CD4-positive, alpha-beta T cell treated with Interleukin-4 for 4 hours (primary cell): ENCODE results near the gene RNASE8.

ENCODE experiments used
- DNase-seq: peaks from one replicate; pipeline ENCODE4 v3.0.0-alpha.2; 2020

The RNASE8 gene

DNA sequence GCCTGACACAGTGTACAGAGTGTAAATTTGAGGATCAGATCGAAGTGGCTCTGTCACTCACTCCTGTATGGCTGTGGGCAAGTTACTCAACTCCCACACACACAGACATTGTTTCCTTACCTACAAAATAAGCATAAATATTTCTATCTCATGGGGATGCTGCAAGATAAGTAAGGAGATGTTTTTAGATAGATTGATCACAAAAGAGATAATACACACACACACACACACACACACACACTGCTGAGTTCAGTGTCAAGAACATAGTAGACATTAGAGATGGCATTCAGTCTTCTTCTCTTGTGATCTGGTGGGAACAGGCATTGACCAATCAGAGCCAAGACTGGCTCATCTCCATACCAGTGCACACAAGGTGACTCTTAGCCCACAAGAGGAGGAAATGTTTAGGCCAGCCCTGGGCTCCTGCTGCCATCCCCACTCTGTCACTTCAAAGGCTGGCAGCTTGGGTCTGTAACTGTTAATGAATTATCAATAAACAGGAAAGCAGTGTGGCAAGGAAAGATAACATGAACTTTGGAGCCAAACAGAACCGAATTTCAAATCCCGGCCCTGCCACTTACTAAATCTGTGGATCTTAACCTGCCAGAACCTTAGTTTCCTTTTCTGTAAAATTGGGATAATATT is 3.4 kb upstream of the RNASE8 start:
- no peak for DNase-seq

DNA sequence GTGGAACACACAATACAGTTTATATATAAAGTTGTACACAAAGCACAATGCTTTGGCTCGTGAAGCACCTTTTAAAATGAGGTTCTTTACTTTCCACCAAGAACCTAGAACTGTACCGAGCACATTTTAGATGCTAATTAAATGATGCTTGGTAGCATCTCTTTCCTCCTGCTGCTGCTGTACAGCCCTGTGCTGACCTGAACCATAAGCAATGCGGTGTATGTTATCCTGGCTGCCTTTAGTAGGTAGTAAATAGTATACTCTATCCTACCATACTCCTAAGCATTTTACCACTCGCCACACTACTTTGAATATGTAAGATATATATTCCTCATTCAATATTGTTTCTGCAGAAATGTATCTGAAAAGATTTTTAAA is 2.9 kb upstream of the RNASE8 start:
- DNase-seq = no peak

DNA sequence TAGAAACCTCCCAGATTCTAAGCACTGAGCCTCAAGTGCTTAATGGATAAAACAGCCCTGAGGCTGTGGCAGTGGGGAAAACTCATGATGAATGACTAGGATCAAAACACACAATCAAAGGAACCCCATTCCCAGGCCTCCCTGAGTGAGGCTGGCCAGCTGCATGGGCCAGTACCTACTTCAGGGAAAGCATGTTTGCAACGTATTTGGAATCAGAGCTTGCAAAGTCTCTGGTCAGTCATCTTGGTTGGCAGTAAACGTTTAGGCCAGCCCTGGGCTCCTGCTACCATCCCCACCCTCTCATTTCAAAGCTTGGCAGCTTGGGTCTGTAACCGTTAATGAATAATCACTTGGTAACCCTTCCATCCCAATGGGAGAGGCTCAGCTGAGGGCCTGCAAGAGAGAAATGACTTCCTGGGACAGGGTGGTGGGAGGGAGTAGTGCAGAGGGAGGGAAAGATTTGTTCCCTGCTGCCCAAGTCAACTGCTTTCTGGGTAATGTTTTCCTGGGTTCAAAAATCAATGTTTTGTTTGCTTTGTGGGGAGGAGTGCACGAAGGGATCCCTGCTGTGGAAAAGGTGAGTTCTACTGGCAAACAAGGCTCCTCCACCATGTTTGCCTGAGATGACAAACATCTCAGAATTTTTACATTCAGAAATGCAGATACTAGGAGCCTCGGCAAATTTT is 2.0 kb upstream of the RNASE8 start:
- DNase-seq = no peak

- no peak for DNase-seq
Observed at GRCh38 chr14:21056520-21057163, 980 bp upstream of the RNASE8 start.

DNA sequence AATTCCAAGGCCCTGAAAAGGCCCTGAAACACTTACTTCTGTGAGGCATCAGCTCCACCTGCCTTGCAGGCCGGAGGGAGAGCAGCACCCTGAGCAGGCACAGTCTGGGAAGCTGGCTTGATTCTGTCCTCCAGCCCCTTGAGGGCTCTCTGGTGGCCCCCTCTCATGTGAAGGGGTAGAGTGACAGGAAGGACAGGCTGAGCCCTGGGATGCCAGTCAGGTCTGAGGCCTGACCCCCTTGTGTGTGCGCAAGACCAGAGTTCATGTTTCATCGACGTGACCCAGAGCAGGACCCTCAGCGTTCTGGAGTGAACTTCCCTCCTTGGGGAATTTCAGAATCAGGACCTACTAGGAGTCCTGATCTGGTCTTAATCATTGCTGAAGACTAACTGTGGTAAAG is 1.3 kb downstream of the RNASE8 start:
- DNase-seq = no peak

GRCh38 chr14:21059842-21060613 is 2.4 kb downstream of the RNASE8 start:
- no peak for DNase-seq

GRCh38 chr14:21060614-21061346 is 3.2 kb downstream of the RNASE8 start:
- no peak for DNase-seq

DNA sequence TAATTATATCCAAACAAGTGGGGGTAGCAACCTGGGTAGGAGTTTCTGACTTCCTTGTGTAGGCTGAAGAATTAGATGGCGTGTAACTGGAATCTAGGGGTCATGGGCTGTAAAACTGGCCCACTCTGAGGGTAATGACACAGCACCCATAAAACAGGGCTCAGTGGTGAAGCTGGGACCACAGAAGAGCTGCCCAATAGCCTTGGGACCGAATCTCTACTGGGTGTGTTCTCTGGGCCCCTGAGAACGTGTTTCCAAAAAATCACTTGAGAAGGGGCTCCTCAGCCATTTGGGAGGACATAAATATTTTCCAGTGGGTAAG is 3.7 kb downstream of the RNASE8 start:
- no peak for DNase-seq

DNA sequence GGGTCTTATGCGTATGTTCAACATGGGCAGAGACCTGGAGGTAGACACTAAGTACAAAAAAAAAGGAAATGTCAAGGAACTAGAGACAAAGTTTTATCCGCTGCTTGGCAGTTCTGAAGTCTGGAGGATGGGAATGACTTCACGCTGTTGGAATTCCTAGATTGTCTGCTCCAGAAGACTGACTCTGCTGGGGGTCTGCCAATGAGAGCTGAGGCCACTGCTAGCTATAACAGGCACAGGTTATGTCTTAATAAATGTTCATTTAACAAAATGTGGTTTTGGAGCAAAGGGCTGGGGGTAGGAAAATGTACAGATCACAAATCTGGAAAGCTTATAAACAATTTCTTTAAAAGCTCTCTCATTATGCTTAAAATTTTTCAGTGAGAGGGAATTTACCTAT is 5.9 kb downstream of the RNASE8 start:
- DNase-seq = no peak

DNA sequence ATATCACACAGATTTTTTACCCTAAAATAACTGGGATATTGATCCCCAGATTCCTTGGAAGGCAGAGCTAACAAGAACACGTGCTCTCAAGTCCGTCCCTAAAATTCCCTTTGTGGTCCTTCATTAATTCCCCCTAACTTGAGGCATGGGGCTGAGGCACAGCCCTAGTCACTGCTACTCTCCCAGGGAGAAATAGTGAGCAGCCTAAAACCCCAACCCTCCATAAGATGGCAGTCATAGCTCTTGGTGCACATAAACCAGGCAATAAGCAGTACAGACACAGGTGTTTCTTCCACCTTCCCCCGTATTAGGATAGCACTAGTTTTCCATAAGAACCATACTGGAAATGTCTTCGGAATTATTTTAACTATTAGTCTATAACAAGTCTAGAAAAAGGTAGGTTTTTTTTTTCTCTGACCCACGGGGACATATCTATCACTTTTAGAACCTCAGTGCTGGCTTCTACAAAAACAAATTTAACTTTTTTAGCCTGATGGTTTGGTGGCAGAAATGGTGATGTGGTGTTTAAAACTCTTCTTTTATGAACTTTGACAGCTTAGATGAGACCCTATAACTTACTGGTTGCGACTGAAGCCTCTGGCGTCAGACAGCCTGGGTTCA is 9.4 kb downstream of the RNASE8 start:
- no peak for DNase-seq

DNA sequence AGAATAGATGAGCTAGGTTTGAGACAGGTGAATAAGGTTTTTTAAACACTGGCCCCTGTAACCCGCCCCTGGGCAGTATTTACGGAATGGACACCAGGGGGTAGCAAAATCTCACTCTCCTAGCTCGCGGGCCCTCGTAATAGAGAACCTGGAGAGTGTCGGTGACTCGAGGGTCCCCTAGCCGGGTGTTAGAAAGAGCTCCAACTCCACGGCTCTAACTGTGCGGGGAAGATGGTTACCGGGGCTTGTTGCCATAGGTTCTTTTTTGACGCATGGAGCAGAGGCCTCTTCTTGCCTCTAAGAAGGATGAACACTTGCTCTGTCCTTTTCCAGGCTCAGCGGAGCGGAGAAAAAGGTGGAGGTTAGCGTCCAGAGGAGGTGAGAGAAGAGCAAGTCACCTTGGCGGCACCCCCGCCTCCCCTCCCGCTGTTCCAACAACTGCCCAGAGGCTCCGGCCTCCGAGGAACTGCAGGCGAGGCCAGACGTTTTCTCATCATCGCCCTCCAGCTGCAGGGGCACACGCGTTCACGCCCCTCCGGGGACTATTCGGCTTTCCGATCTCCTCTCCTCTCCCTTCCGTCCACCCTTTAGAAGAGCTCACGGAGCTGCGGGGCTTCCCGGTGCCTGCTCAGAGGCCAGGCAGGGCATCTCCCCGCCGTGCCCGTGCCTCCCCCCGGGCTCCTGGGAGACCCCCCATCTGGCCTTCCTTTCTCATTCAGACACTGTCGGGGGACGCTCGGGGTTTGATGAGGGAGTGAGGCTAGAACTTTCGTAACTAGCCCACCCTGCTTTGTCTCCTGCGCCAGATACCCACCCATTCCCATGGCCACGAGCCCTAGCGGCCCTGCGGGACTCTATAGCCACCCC is 11.1 kb downstream of the RNASE8 start:
- peak; percentile 73 for DNase-seq

DNA sequence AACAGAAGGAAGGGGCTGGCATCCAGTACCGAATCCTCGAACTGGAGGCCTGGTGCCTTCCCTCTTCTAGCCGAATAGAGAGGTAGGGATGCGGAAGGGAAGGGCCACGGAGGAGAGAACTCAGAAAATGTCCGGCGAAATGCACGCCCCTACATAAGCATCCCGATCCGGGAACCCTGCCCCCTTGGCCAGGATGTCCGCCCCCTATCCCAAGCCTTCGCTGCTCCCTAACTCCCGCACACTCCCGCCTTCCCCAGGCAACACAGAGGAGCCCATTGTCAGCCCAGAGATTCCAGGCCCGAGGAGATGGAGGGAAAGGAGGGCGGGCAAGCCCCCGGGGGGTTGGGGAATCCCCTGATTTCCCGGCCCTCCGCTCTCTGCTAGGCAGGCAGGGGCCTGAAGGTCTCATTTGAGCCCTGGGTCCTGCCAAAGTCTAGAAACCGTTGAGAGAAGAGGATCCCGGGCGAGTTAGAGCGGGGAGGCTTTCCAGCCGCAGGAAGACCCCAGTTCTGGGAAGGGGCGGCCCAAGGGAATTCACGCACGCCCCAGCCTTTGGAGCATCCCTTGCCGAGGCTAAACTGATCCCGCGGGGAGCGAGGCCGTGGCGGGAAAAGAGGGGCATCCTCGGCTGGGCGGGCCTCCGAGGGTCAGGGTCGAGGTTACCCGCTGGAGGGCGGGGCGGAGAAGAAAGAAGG is 11.9 kb downstream of the RNASE8 start:
- no peak for DNase-seq

DNA sequence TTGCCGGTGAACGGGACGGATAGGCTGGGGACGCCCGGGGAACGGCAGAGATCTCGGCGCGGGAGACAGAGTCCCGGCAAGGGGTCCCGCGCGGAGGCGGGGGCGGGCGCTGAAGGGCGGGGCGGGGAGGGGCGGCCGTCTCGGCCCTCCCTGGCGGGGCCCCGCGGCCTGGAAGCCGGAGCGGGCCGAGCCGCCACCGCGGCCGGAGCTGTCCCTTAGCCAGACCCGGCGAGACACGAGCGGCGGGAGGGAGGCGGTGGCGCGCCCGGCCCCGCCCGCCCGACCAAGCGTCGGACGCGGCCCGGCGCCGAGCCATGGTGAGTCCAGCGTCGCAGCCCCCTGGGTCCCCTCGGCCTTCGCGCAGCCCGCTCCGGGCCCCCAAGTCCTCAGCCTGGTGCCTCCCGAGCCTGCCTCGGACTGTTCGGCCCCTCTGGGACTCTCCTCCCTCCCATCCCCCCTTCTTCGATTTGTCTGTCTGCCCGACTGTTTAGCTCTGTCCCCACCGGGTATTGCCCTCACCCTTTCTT is 12.5 kb downstream of the RNASE8 start, which contains the start of gene ARHGEF40:
Gene ARHGEF40 (plus strand): TSS at position 222 of the 527 bp plus-strand sequence. CDS start 93 bp downstream, at position 315.
- no peak for DNase-seq

- DNase-seq = no peak
Observed at GRCh38 chr14:21070610-21071224, 13.1 kb downstream of the RNASE8 start.

GRCh38 chr14:21071225-21072030 is 13.8 kb downstream of the RNASE8 start:
- DNase-seq = peak; percentile 56

- DNase-seq = no peak
Observed at GRCh38 chr14:21072031-21072473, 14.4 kb downstream of the RNASE8 start.

GRCh38 chr14:21072781-21073339 is 15.2 kb downstream of the RNASE8 start:
- no peak for DNase-seq

- DNase-seq = no peak
Observed at GRCh38 chr14:21073921-21074320, 16.3 kb downstream of the RNASE8 start.
